ENCODE data around the gene MRPL18.

The MRPL18 gene

GRCh38 chr6:159829526-159829925 is 39.3 kb downstream of the MRPL18 start:
- H3K27ac ChIP-seq (ENCODE audit: low read depth, low read length, severe bottlenecking), result no peak overlapping the region
- H3K36me3 ChIP-seq (ENCODE audit: control insufficient read depth, insufficient read depth, low read length), result no peaks in the 10 kb centered on the region
- 96 to 97% methylated on average over 3 to 4 of the region's 4 CpGs for WGBS, 2 experiments (ENCODE audit: insufficient coverage in 2 of 2)
- H3K4me1 ChIP-seq (ENCODE audit: control insufficient read depth, insufficient read depth, low read length, poor library complexity, severe bottlenecking), result peaks cover 3% of the 10 kb centered on the region
- H3K9me3 ChIP-seq (ENCODE audit: control insufficient read depth, low read length), result no peaks in the 10 kb centered on the region
- H3K4me3 ChIP-seq (ENCODE audit: extremely low read depth, insufficient read depth, low read length, poor library complexity, severe bottlenecking), result no peak overlapping the region

- H3K36me3 ChIP-seq (ENCODE audit: control insufficient read depth, insufficient read depth, low read length), result no peaks in the 10 kb centered on the region
- H3K4me3 ChIP-seq (ENCODE audit: extremely low read depth, insufficient read depth, low read length, poor library complexity, severe bottlenecking), result no peak overlapping the region
- no peak overlapping the region for H3K27ac ChIP-seq (ENCODE audit: low read depth, low read length, severe bottlenecking)
- H3K9me3 ChIP-seq (ENCODE audit: control insufficient read depth, low read length), result no peaks in the 10 kb centered on the region
- H3K4me1 ChIP-seq (ENCODE audit: control insufficient read depth, insufficient read depth, low read length, poor library complexity, severe bottlenecking), result peaks cover 3% of the 10 kb centered on the region
- 83 to 84% methylated on average over 7 to 9 of the region's 11 CpGs for WGBS, 2 experiments (ENCODE audit: insufficient coverage in 2 of 2)
Measured at GRCh38 chr6:159830501-159831372, 40.5 kb downstream of the MRPL18 start.

- H3K36me3 ChIP-seq (ENCODE audit: control insufficient read depth, insufficient read depth, low read length), result no peaks in the 10 kb centered on the region
- H3K4me1 ChIP-seq (ENCODE audit: control insufficient read depth, insufficient read depth, low read length, poor library complexity, severe bottlenecking), result peaks cover 3% of the 10 kb centered on the region
- 90 to 91% methylated on average over 4 of the region's 4 CpGs for WGBS, 2 experiments (ENCODE audit: insufficient coverage in 2 of 2)
- H3K27ac ChIP-seq (ENCODE audit: low read depth, low read length, severe bottlenecking), result no peak overlapping the region
- H3K9me3 ChIP-seq (ENCODE audit: control insufficient read depth, low read length), result no peaks in the 10 kb centered on the region
- no peak overlapping the region for H3K4me3 ChIP-seq (ENCODE audit: extremely low read depth, insufficient read depth, low read length, poor library complexity, severe bottlenecking)
Measured at GRCh38 chr6:159831373-159831679, 41.1 kb downstream of the MRPL18 start.

DNA sequence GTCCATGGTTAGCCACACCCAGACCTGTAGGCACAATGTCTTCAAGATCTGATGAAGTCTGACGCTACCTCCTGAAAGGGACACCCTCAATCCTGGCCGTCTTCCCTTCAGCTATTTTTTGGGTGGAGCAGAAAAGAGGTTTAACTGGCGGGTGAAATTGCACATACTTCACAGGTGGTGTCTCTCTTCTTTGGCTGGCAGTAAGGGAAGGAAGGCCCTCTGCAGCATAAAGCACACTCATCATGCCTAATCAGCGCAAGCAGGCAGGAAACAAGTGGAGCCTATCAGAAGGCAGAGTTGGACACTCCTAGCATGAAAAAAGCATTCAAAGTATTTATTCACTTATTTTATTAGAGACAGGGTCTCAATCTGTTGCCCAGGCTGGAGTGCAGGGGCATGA is 42.7 kb downstream of the MRPL18 start:
- H3K36me3 ChIP-seq (ENCODE audit: control insufficient read depth, insufficient read depth, low read length), result no peaks in the 10 kb centered on the region
- WGBS, 2 experiments (ENCODE audit: insufficient coverage in 2 of 2), result 83% methylated on average over 3 of the region's 4 CpGs; no CpG with 5 or more reads in 1 of the 2 experiments
- H3K4me1 ChIP-seq (ENCODE audit: control insufficient read depth, insufficient read depth, low read length, poor library complexity, severe bottlenecking), result peaks cover 3% of the 10 kb centered on the region
- no peak overlapping the region for H3K4me3 ChIP-seq (ENCODE audit: extremely low read depth, insufficient read depth, low read length, poor library complexity, severe bottlenecking)
- H3K9me3 ChIP-seq (ENCODE audit: control insufficient read depth, low read length), result no peaks in the 10 kb centered on the region
- H3K27ac ChIP-seq (ENCODE audit: low read depth, low read length, severe bottlenecking), result no peak overlapping the region

DNA sequence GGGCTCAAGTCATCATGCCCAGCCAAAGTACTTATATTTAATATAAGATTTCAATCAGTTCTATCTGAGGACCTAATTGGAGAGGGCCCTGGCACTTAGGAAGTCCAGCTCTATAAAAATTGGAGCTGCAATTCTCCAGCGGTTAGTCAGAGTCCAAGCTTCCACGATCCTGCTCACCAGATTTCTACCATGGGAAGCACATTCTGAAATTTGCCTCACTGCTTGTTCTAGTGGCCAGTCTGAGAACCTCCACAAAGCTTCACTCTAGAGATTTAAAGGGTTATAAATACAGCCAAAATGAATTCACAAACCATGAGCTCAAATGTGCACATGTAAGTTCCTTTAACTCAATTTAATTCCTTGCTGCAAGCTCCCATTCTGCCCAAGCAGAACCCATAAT is 43.3 kb downstream of the MRPL18 start:
- H3K27ac ChIP-seq (ENCODE audit: low read depth, low read length, severe bottlenecking), result no peak overlapping the region
- H3K36me3 ChIP-seq (ENCODE audit: control insufficient read depth, insufficient read depth, low read length), result no peaks in the 10 kb centered on the region
- 100% methylated on average over 2 of the region's 2 CpGs for WGBS, 2 experiments (ENCODE audit: insufficient coverage in 2 of 2)
- H3K4me1 ChIP-seq (ENCODE audit: control insufficient read depth, insufficient read depth, low read length, poor library complexity, severe bottlenecking), result peaks cover 3% of the 10 kb centered on the region
- H3K9me3 ChIP-seq (ENCODE audit: control insufficient read depth, low read length), result no peaks in the 10 kb centered on the region
- H3K4me3 ChIP-seq (ENCODE audit: extremely low read depth, insufficient read depth, low read length, poor library complexity, severe bottlenecking), result no peak overlapping the region

DNA sequence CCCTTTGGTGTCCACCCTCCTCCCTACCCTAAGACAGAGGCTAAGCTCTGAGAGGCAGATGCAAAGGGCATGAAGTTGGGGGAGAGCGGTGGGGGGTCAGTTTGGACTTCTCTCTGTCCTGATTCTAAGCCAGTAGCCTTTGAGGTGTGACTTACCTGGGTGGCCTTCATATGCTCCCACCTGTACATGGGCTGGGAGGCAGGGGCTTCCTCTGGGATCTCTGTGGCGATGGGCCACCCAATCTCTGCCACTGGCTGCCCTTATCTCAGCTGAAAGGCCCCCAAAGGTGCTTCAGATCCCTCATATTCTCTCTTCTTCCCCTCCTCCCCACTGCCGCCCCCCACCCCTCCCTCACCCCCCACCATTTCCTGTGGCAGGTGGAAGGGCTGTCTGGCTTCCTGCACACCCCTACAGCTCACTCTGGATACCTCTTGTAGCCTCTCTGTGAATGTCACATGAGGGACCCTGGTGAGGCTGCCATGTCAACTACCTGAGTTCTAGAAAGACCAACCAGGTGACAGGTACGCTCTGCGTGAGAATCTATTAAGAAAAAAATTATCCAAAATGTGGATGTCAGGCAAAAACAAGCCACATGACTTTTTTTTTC is 43.8 kb downstream of the MRPL18 start:
- WGBS, 2 experiments (ENCODE audit: insufficient coverage in 2 of 2), result 60 to 100% methylated on average over 1 to 2 of the region's 5 CpGs
- Histone ChIP-seq H3K36me3 (ENCODE audit: control insufficient read depth, insufficient read depth, low read length) (no peaks in the 10 kb centered on the region), H3K4me1 (ENCODE audit: control insufficient read depth, insufficient read depth, low read length, poor library complexity, severe bottlenecking) (peaks cover 3% of the 10 kb centered on the region), H3K4me3 (ENCODE audit: extremely low read depth, insufficient read depth, low read length, poor library complexity, severe bottlenecking) (no peak overlapping the region), H3K27ac (ENCODE audit: low read depth, low read length, severe bottlenecking) (no peak overlapping the region), H3K9me3 (ENCODE audit: control insufficient read depth, low read length) (no peaks in the 10 kb centered on the region)

DNA sequence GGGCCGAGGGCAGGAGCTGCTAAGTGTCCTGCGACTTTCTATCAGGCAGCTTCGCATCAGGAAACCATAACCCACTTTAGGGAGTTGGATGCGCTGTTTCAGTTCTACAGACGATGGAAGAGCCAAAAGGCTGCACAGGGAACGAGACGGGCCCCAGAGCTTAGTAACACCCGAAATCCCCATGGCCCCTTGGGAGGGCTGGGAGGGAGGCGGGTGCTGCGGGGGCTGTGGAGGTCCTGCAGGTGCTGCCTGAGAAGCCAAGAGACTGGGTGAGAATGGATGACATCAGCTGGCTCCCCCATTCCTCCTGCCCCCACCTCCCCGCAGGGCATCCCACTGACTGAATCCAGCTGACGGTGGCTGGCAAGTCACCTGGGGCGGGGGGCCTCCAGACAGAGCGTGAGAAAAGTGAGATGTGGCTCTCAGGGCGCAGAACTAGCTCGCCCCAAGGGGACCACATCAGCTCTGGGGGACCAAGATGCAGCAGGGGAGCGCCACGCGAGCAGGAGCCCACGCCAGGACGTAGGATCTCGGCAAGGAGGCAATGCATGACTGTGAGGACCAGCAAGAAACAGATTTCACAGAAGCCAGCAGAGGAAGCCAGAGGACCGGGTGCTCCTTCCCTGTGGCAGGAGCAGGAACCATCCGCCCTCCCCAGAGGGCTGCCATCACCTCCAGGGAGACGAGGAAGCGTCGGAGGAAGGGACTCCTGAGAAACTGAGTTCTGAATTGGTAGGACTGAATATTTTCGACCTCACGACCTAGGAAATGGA is 46.6 kb downstream of the MRPL18 start:
- Histone ChIP-seq H3K36me3 (ENCODE audit: control insufficient read depth, insufficient read depth, low read length) (no peaks in the 10 kb centered on the region), H3K4me3 (ENCODE audit: extremely low read depth, insufficient read depth, low read length, poor library complexity, severe bottlenecking) (no peak overlapping the region), H3K4me1 (ENCODE audit: control insufficient read depth, insufficient read depth, low read length, poor library complexity, severe bottlenecking) (no peaks in the 10 kb centered on the region), H3K27ac (ENCODE audit: low read depth, low read length, severe bottlenecking) (no peak overlapping the region), H3K9me3 (ENCODE audit: control insufficient read depth, low read length) (no peaks in the 10 kb centered on the region)
- WGBS, 2 experiments (ENCODE audit: insufficient coverage in 2 of 2), result 94 to 95% methylated on average over 23 to 28 of the region's 29 CpGs

DNA sequence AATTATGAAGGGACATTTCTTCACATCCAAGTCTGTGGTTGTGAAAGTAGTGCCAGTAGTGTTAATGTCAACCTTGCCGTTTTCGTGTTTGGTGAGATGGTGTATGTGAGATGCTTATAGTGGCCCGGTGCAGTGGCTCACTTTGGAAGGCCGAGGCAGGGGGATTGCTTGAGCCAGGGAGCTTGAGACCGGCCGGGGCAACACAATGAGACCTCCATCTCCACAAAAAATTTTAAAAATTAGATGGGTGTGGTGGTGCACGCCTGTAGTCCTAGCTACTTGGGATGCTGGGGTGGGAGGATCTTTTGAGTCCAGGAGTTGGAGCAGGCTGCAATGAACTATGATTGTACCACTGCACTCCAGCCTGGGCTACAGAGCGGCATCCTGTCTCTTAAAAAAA is 47.2 kb downstream of the MRPL18 start:
- 80 to 100% methylated on average over 1 of the region's 8 CpGs for WGBS, 2 experiments (ENCODE audit: insufficient coverage in 2 of 2)
- H3K36me3 ChIP-seq (ENCODE audit: control insufficient read depth, insufficient read depth, low read length), result no peaks in the 10 kb centered on the region

GRCh38 chr6:159838020-159838744 is 47.9 kb downstream of the MRPL18 start:
- Histone ChIP-seq H3K4me1 (ENCODE audit: control insufficient read depth, insufficient read depth, low read length, poor library complexity, severe bottlenecking) (no peaks in the 10 kb centered on the region), H3K27ac (ENCODE audit: low read depth, low read length, severe bottlenecking) (no peak overlapping the region), H3K9me3 (ENCODE audit: control insufficient read depth, low read length) (no peaks in the 10 kb centered on the region), H3K4me3 (ENCODE audit: extremely low read depth, insufficient read depth, low read length, poor library complexity, severe bottlenecking) (no peak overlapping the region), H3K36me3 (ENCODE audit: control insufficient read depth, insufficient read depth, low read length) (no peaks in the 10 kb centered on the region)
- WGBS, 2 experiments (ENCODE audit: insufficient coverage in 2 of 2), result 80 to 86% methylated on average over 3 to 6 of the region's 7 CpGs

More for the DNA sequence above, 47.2 kb downstream of the MRPL18 start:
- H3K27ac ChIP-seq (ENCODE audit: low read depth, low read length, severe bottlenecking), result no peak overlapping the region
- no peak overlapping the region for H3K4me3 ChIP-seq (ENCODE audit: extremely low read depth, insufficient read depth, low read length, poor library complexity, severe bottlenecking)
- H3K9me3 ChIP-seq (ENCODE audit: control insufficient read depth, low read length), result no peaks in the 10 kb centered on the region
- H3K4me1 ChIP-seq (ENCODE audit: control insufficient read depth, insufficient read depth, low read length, poor library complexity, severe bottlenecking), result no peaks in the 10 kb centered on the region

DNA sequence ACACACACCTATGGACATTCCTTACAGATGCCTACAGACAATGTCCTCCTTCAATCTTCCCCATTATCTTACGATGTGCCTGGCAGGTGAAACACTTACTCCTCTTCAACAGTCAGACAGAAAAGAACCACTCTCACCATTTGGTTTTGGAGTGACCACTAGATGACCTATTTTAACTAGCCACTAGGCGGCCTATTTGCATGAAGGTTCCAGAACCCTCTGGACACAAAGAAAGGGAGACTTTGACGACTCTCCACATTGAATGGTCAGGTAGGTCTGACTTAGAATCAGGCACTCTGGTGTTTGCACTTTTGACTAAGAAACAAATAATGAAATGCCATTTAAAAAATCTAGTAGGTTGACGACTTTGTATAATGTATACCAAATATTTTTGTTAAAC is 51.8 kb downstream of the MRPL18 start:
- no peak overlapping the region for H3K27ac ChIP-seq (ENCODE audit: low read depth, low read length, severe bottlenecking)
- no peaks in the 10 kb centered on the region for H3K4me1 ChIP-seq (ENCODE audit: control insufficient read depth, insufficient read depth, low read length, poor library complexity, severe bottlenecking)
- H3K4me3 ChIP-seq (ENCODE audit: extremely low read depth, insufficient read depth, low read length, poor library complexity, severe bottlenecking), result no peak overlapping the region
- 83 to 100% methylated on average over 2 to 3 of the region's 4 CpGs for WGBS, 2 experiments (ENCODE audit: insufficient coverage in 2 of 2)
- H3K36me3 ChIP-seq (ENCODE audit: control insufficient read depth, insufficient read depth, low read length), result no peaks in the 10 kb centered on the region
- no peaks in the 10 kb centered on the region for H3K9me3 ChIP-seq (ENCODE audit: control insufficient read depth, low read length)
